Measurements from ENCODE around the gene CDK14.

CDK14 gene

GRCh38 chr7:90701771-90702170 lies 105.7 kb downstream of the CDK14 start:
- Histone ChIP-seq H3K36me3 (no peaks in the 10 kb centered on the region), H3K27me3 (ENCODE audit: insufficient read depth, low read depth, severe bottlenecking) (no peaks in the 10 kb centered on the region), H3K9me3 (ENCODE audit: severe bottlenecking) (no peaks in the 10 kb centered on the region), H3K27ac (no peak overlapping the region), H3K4me3 (ENCODE audit: low read depth, low read length) (no peak overlapping the region)
- no peak for DNase-seq
- TF ChIP-seq CTCF (IDR thresholded peaks at IDR 0.05; ENCODE audit: low read depth, low read length) = no peak

- Histone ChIP-seq H3K9me3 (ENCODE audit: severe bottlenecking) (no peaks in the 10 kb centered on the region), H3K4me3 (ENCODE audit: low read depth, low read length) (no peak overlapping the region), H3K36me3 (no peaks in the 10 kb centered on the region), H3K27me3 (ENCODE audit: insufficient read depth, low read depth, severe bottlenecking) (no peaks in the 10 kb centered on the region), H3K27ac (no peak overlapping the region)
- no peak for TF ChIP-seq CTCF (IDR thresholded peaks at IDR 0.05; ENCODE audit: low read depth, low read length)
- no peak for DNase-seq
Measured at GRCh38 chr7:90705391-90706071, 109.4 kb downstream of the CDK14 start.

- Histone ChIP-seq H3K27me3 (ENCODE audit: insufficient read depth, low read depth, severe bottlenecking) (no peaks in the 10 kb centered on the region), H3K9me3 (ENCODE audit: severe bottlenecking) (no peaks in the 10 kb centered on the region), H3K36me3 (no peaks in the 10 kb centered on the region), H3K4me3 (ENCODE audit: low read depth, low read length) (no peak overlapping the region), H3K27ac (no peak overlapping the region)
- TF ChIP-seq CTCF (IDR thresholded peaks at IDR 0.05; ENCODE audit: low read depth, low read length) = no peak
- DNase-seq = no peak
Measured at GRCh38 chr7:90706072-90706716, 110.1 kb downstream of the CDK14 start.

DNA sequence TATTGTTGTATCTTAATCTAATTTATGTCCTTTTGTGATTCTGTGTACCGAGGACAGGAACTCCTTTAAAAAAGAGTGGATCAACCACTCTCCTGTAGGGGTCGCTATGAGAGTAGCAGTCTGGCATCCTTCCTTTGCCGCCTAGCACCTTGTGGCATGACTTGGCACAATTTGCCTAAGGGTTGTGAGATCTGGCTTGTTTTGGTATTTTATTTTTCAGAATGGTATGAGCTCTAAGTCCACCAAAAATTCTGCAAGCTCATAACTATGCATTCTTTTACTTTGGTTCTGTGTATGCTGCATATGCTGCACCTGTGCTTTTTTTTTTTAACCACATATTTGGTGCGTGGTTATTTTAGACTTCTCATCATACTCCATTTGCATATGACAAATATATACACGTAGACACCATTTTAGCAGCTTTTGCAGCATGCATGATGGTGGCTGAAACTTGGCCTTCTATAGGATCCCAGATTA lies 112.8 kb downstream of the CDK14 start:
- no peak overlapping the region for H3K4me3 ChIP-seq (ENCODE audit: low read depth, low read length)
- no peak overlapping the region for H3K27ac ChIP-seq
- H3K27me3 ChIP-seq (ENCODE audit: insufficient read depth, low read depth, severe bottlenecking) = no peaks in the 10 kb centered on the region
- no peaks in the 10 kb centered on the region for H3K36me3 ChIP-seq
- H3K9me3 ChIP-seq (ENCODE audit: severe bottlenecking) = no peaks in the 10 kb centered on the region
- peak; percentile 79 for TF ChIP-seq CTCF (IDR thresholded peaks at IDR 0.05; ENCODE audit: low read depth, low read length)
- DNase-seq = peak; percentile 57

DNA sequence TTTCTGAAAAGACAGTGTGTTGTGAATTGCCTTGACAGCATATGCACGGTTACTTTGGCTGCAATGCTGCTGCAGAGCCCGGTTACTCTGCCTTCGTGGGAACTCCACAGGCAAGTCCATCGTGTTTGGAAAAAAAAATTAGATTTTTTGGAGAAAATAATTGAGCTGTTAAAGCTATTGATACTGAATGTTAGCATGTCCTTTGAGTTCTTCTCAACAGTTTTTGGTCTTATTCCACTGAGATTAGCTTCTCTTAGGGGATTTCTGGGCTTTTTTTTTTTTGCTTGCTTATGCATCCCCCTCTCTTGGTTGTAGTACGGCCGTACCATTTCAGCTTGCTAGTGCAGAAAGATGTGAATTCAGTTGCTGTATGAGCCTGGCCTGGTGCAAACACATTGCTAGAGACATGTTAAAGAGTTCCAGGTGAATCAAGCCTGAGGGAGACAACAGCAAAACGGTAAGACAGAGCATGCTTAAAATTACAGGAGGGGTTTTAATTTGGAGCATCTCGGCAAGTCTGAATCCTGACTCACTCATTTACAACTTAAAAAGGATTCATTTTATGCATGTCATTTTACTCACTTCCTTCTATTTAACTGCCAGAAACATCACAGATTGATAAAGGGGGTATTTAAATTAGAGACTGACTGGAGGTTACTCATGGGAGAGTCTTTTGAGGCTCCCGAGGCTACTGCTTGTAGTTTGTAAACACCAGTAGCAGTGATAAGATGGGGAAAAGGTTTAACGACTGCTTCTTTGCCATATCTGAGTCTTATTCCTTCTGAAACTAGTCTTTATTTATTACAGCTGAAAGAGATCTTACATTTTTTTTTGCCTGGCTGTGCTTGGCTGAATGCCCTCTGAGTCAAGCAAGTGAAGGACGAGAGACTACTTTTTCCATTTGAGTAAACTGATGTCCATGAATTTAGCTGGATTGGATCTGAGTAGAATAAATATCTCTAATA lies 113.7 kb downstream of the CDK14 start:
- Histone ChIP-seq H3K36me3 (no peaks in the 10 kb centered on the region), H3K9me3 (ENCODE audit: severe bottlenecking) (no peaks in the 10 kb centered on the region), H3K27me3 (ENCODE audit: insufficient read depth, low read depth, severe bottlenecking) (no peaks in the 10 kb centered on the region), H3K27ac (no peak overlapping the region), H3K4me3 (ENCODE audit: low read depth, low read length) (no peak overlapping the region)
- no peak for DNase-seq
- TF ChIP-seq CTCF (IDR thresholded peaks at IDR 0.05; ENCODE audit: low read depth, low read length) = no peak
